HCT116 (cell line): Measurements from ENCODE around the gene RUNDC1. TPM values are rescaled to one million over a fixed set of nuclear protein-coding genes. Genes with fewer than 3 reads are reported as not detected.

Experiments
- ATAC-seq: fragments of 200-7000 bp; cut with Tn5 transposase; 2 replicates; pipeline ENCODE4 v1.9.1; 2020; ENCODE audit warnings: mild to moderate bottlenecking, moderate library complexity
- BruUV-seq: library from RNA; stranded (reverse); fragments of 400-500 nt; replicated peaks from 2 replicates; lab custom pipeline; 2021; lab: Mats Ljungman, UMichigan
- CTCF ChIA-PET: fragments of 300-600 bp; sonication (Branson Sonifier 250); formaldehyde crosslinking; loops from one replicate; lab custom pipeline; 2021; ENCODE audit warnings: antibody characterized with exemption; lab: Charles Lee
- POLR2A ChIA-PET: fragments of 300-600, 350-600 bp; sonication (Branson Sonifier 250); formaldehyde crosslinking; loops from one replicate; lab custom pipeline; 2021; ENCODE audit warnings: antibody characterized with exemption; lab: Charles Lee
- RAD21 ChIA-PET, 2 experiments: fragments of 300-600 bp; sonication (Branson Sonifier 250); formaldehyde crosslinking; loops; one replicate each; lab custom pipeline; 2023; ENCODE audit warnings: low total read pairs in 2 of 2; ENCODE audit not compliant: uncharacterized antibody in 2 of 2, unreplicated experiment in 2 of 2, low non-redundant PET in 1 of 2; lab: Charles Lee
- DNase-seq: peaks from one replicate; pipeline ENCODE4 v3.0.0-alpha.2; 2010; ENCODE audit warnings: low read depth, low spot score
- H2AFZ ChIP-seq: fragments of 200-600 bp; shearing (Covaris generic), sonication (generic); 2 replicates; pipeline ENCODE4 v1.6.1; 2017; ENCODE audit warnings: low read depth, mixed run types, mixed read lengths, antibody characterized with exemption, low read length; ENCODE audit not compliant: poor library complexity, severe bottlenecking
- H3K27ac ChIP-seq: 2 replicates; pipeline ENCODE4 v1.5.1; 2012; ENCODE audit warnings: low read depth, low read length
- H3K27me3 ChIP-seq: fragments of 200-600 bp; sonication (generic); 2 replicates; pipeline ENCODE4 v1.6.1; 2016; ENCODE audit warnings: mixed run types, low read length, mixed read lengths; ENCODE audit not compliant: insufficient read depth
- H3K36me3 ChIP-seq, 2 experiments: fragments of 200-500 bp in 1 of 2; fragments of 200-600 bp in 1 of 2; sonication (Bioruptor generic) in 1 of 2; sonication (generic) in 1 of 2; 2 replicates each; pipeline versions ENCODE4 v1.5.1 to v1.6.1; 2014 to 2016; ENCODE audit warnings: low read length in 2 of 2, inconsistent platforms in 1 of 2, mixed read lengths in 1 of 2, mixed run types in 1 of 2; ENCODE audit not compliant: insufficient read depth in 2 of 2, control insufficient read depth in 1 of 2
- H3K4me1 ChIP-seq, 2 experiments: fragments of 200-600 bp in 1 of 2; sonication (generic) in 1 of 2; 2 replicates each; pipeline versions ENCODE4 v1.5.1 to v1.6.1; 2012 to 2017; ENCODE audit warnings: low read length in 2 of 2, inconsistent platforms in 1 of 2, mild to moderate bottlenecking in 1 of 2, mixed read lengths in 1 of 2, mixed run types in 1 of 2, moderate library complexity in 1 of 2; ENCODE audit not compliant: insufficient read depth in 2 of 2, control insufficient read depth in 1 of 2
- H3K4me2 ChIP-seq: fragments of 200-600 bp; sonication (generic); 2 replicates; pipeline ENCODE4 v1.6.1; 2017; ENCODE audit warnings: mixed run types, low read length, mixed read lengths
- H3K4me3 ChIP-seq, 2 experiments: fragments of 200-600 bp in 1 of 2; sonication (generic) in 1 of 2; replicated peaks in 1 of 2; 2 replicates each; pipeline ENCODE4 v1.5.1; 2011 to 2016; ENCODE audit warnings: low read length in 2 of 2, control low read depth in 1 of 2, low read depth in 1 of 2, mild to moderate bottlenecking in 1 of 2, mixed read lengths in 1 of 2, mixed run types in 1 of 2
- H3K79me2 ChIP-seq: fragments of 200-600 bp; sonication (generic); 2 replicates; pipeline ENCODE4 v1.6.1; 2017; ENCODE audit warnings: mild to moderate bottlenecking, mixed run types, low read length, moderate library complexity, mixed read lengths; ENCODE audit not compliant: insufficient read depth
- H3K9ac ChIP-seq: fragments of 200-600 bp; sonication (generic); 2 replicates; pipeline ENCODE4 v1.6.1; 2016; ENCODE audit warnings: low read length, mixed read lengths
- H3K9me2 ChIP-seq: fragments of 200-600 bp; sonication (generic), shearing (Covaris generic); 2 replicates; pipeline ENCODE4 v1.6.1; 2017; ENCODE audit warnings: mixed run types, mild to moderate bottlenecking, moderate library complexity; ENCODE audit not compliant: insufficient read depth
- H3K9me3 ChIP-seq, 2 experiments: fragments of 200-500 bp in 1 of 2; fragments of 200-600 bp in 1 of 2; sonication (Bioruptor generic) in 1 of 2; sonication (generic) in 1 of 2; 2 replicates each; pipeline ENCODE4 v1.6.1; 2014 to 2017; ENCODE audit warnings: low read length in 2 of 2, mixed read lengths in 2 of 2, inconsistent platforms in 1 of 2, low read depth in 1 of 2, mild to moderate bottlenecking in 1 of 2, mixed run types in 1 of 2, moderate library complexity in 1 of 2; ENCODE audit not compliant: control insufficient read depth in 1 of 2, insufficient read depth in 1 of 2
- H4K20me1 ChIP-seq: fragments of 200-600 bp; sonication (generic), shearing (Covaris generic); 2 replicates; pipeline ENCODE4 v1.6.1; 2017; ENCODE audit warnings: mixed run types, mild to moderate bottlenecking, moderate library complexity; ENCODE audit not compliant: insufficient read depth
- ATF3 ChIP-seq: IDR thresholded peaks from 2 replicates; pipeline ENCODE4 v1.6.1; 2012
- CEBPB ChIP-seq: IDR thresholded peaks from 2 replicates; pipeline ENCODE4 v1.6.1; 2012; ENCODE audit warnings: low read depth
- CTCF ChIP-seq, 3 experiments: fragments of 200-600 bp in 1 of 3; sonication (generic) in 1 of 3; IDR thresholded peaks in 2 of 3; conservative IDR thresholded peaks in 1 of 3; 2 replicates each; pipeline ENCODE4 v1.5.1; 2012 to 2017; ENCODE audit warnings: low read depth in 2 of 3, low read length in 2 of 3, antibody characterized with exemption in 1 of 3, borderline replicate concordance in 1 of 3, control low read depth in 1 of 3, mild to moderate bottlenecking in 1 of 3, mixed read lengths in 1 of 3, mixed run types in 1 of 3, moderate library complexity in 1 of 3; ENCODE audit not compliant: insufficient read depth in 1 of 3
- EGR1 ChIP-seq: IDR thresholded peaks from 2 replicates; pipeline ENCODE4 v1.6.1; 2012; ENCODE audit warnings: low read depth
- EZH2 ChIP-seq: fragments of 200-600 bp; sonication (generic); IDR thresholded peaks from 2 replicates; pipeline ENCODE4 v1.6.1; 2017; ENCODE audit warnings: antibody characterized with exemption, mixed run types
- EZH2phosphoT487 ChIP-seq: fragments of 200-600 bp; IDR thresholded peaks from 2 replicates; pipeline ENCODE4 v1.6.1; 2018; ENCODE audit warnings: antibody characterized with exemption, borderline replicate concordance
- FOSL1 ChIP-seq: IDR thresholded peaks from 2 replicates; pipeline ENCODE4 v1.6.1; 2012; ENCODE audit warnings: low read depth
- JUND ChIP-seq: IDR thresholded peaks from 2 replicates; pipeline ENCODE4 v1.6.1; 2012
- POLR2AphosphoS5 ChIP-seq: IDR thresholded peaks from 2 replicates; pipeline ENCODE4 v1.6.1; 2011; ENCODE audit warnings: mild to moderate bottlenecking, low read depth, low read length, moderate library complexity
- RAD21 ChIP-seq: IDR thresholded peaks from 2 replicates; pipeline ENCODE4 v1.6.1; 2012; ENCODE audit warnings: low read depth, mild to moderate bottlenecking
- SIN3A ChIP-seq: IDR thresholded peaks from 2 replicates; pipeline ENCODE4 v1.6.1; 2012; ENCODE audit warnings: low read depth
- SP1 ChIP-seq: IDR thresholded peaks from 2 replicates; pipeline ENCODE4 v1.6.1; 2012; ENCODE audit warnings: low read depth
- SRF ChIP-seq: IDR thresholded peaks from 2 replicates; pipeline ENCODE4 v1.6.1; 2012; ENCODE audit warnings: low read depth
- TCF7L2 ChIP-seq: IDR thresholded peaks from 2 replicates; pipeline ENCODE4 v1.7.0; 2011; ENCODE audit warnings: borderline replicate concordance, inconsistent platforms; ENCODE audit not compliant: insufficient read depth, insufficient read length; ENCODE audit errors: extremely low read depth
- YY1 ChIP-seq: IDR thresholded peaks from 2 replicates; pipeline ENCODE4 v1.6.1; 2011; ENCODE audit warnings: low read length, low read depth, moderate library complexity, mild to moderate bottlenecking; ENCODE audit not compliant: insufficient replicate concordance; ENCODE audit errors: extremely low read depth
- ZBTB33 ChIP-seq: IDR thresholded peaks from 2 replicates; pipeline ENCODE4 v1.6.1; 2011; ENCODE audit warnings: mild to moderate bottlenecking, low read length, moderate library complexity; ENCODE audit not compliant: insufficient replicate concordance; ENCODE audit errors: extremely low read depth
- ZFX ChIP-seq: fragments of 450-650 bp; IDR thresholded peaks from 2 replicates; pipeline ENCODE4 v1.6.1; 2017
- ZNF274 ChIP-seq: fragments of 200-500 bp; sonication (Bioruptor generic); IDR thresholded peaks from 2 replicates; pipeline ENCODE4 v1.6.1; 2014; ENCODE audit warnings: mild to moderate bottlenecking, low read depth, low read length, inconsistent platforms
- intact Hi-C: fragments of 100-400 bp; cut with micrococcal nuclease; formaldehyde crosslinking; loops from 2 replicates; pipeline ENCODE4 v1.10.0; 2022
- total RNA-seq: library from RNA; stranded (reverse); gene quantifications from one replicate; pipeline ENCODE4 v1.2.1, GENCODE V29; 2021; ENCODE audit not compliant: unreplicated experiment
- TF ChIP-seq, protein P1 (sequence below): IDR thresholded peaks from 2 replicates; pipeline ENCODE4 v1.6.1; 2012

Gene RUNDC1
- total RNA-seq, 1 experiment from 2014 or later, result 13.0 TPM

DNA sequence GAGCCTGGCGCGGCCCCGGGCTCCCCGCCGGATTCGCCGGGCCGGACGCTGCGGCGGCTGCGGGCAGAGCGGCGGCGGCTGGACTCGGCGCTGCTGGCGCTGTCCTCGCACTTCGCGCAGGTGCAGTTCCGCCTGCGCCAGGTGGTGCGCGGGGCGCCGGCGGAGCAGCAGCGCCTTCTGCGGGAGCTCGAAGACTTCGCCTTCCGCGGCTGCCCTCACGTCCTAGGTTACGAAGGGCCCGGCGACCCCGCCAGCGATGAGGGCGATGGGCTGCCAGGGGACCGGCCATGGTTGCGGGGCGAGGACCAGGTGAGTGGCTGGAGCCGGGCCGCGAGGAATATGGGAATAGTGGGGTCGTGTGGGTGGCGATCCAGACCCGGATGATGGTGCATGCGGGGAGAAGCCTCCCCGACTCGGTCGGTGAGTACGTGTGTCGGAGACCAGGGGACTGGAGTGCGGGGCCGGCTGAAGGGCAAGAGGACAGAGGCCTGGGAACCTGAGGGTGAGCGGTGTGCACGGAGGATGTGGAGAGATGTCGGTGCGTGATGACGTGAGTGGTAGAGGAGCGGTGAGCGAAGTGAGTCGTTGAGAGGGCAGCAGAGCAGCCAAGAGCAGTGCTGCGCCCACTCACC, 517 bp downstream of the RUNDC1 start:
- TF ChIP-seq ZNF274 (no peak), CTCF (IDR thresholded peaks at IDR 0.05 in 2 of 3, conservative IDR thresholded peaks at IDR 0.05 in 1 of 3; ENCODE audit: borderline replicate concordance in 1 of 3, insufficient read depth in 1 of 3, low read depth in 2 of 3, low read length in 2 of 3) (no peak), FOSL1 (no peak), EGR1 (peak; percentile 12; the same call in 1 of the 2 replicates), SP1 (no peak), EZH2phosphoT487 (no peak), ZBTB33 (no peak), JUND (no peak), SIN3A (no peak; the same call in 1 of the 2 replicates), POLR2AphosphoS5 (peak; percentile 55), YY1 (no peak), ZFX (peak; percentile 78; the same call in 1 of the 2 replicates), EZH2 (no peak), SRF (no peak), CEBPB (no peak), TCF7L2 (no peak), RAD21 (0 out of 2 replicates have a peak, but pooled peaks have one; percentile 13), ATF3 (no peak)
- TF ChIP-seq, protein P1, sequence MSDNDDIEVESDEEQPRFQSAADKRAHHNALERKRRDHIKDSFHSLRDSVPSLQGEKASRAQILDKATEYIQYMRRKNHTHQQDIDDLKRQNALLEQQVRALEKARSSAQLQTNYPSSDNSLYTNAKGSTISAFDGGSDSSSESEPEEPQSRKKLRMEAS, result peak; percentile 74; the same call in 1 of the 2 replicates
- POLR2A ChIA-PET, result interaction anchor here (0.6 to 1.3 kb wide), 2 partner anchors 15 to 17 kb away, joined by 3 to 4 read pairs; partner anchors contain the start of gene RPL27
- Histone ChIP-seq H3K9ac (peak overlapping the region; percentile 91), H2AFZ (no peak overlapping the region), H3K4me2 (peak overlapping the region; percentile 93), H3K79me2 (peaks cover 36% of the 10 kb centered on the region), H3K9me2 (no peaks in the 10 kb centered on the region), H3K4me3 (peak overlapping the region; percentile 88 to 96), H3K27ac (peak overlapping the region; percentile 90), H4K20me1 (no peaks in the 10 kb centered on the region), H3K4me1 (peaks cover 13 to 28% of the 10 kb centered on the region in 2 experiments), H3K9me3 (no peaks in the 10 kb centered on the region), H3K27me3 (no peaks in the 10 kb centered on the region), H3K36me3 (peaks cover 8 to 12% of the 10 kb centered on the region in 2 experiments; a peak in 1 of 4 replicates)
- DNase-seq, result peak; percentile 31
- intact Hi-C loops, result no loop called here
- RAD21 ChIA-PET, result no interaction called here
- CTCF ChIA-PET, result interaction anchor here (0.9 to 1.0 kb wide), 2 partner anchors 16 to 17 kb away, joined by 3 to 7 read pairs; partner anchors contain the start of gene RPL27
- ATAC-seq, result peak; percentile 76
- BruUV-seq, result no TSS peak
